Measurements from ENCODE around the gene RBKS. TPM values are rescaled to one million over a fixed set of nuclear protein-coding genes. Genes with fewer than 3 reads are reported as not detected.
A peak's percentile ranks its signal among the peaks of the same experiment; 100 is the strongest.

The RBKS gene
- total and polyA plus RNA-seq, 2 donors from 2014 or later, result 10.3 to 28.7 TPM

- no peaks in the 10 kb centered on the region for H3K9me3 ChIP-seq (ENCODE audit: control insufficient read depth in 2 of 3, insufficient read depth in 1 of 3, low read length in 3 of 3)
- no peaks in the 10 kb centered on the region for H3K36me3 ChIP-seq (ENCODE audit: control insufficient read depth in 2 of 3, insufficient read depth in 3 of 3, low read length in 3 of 3)
- no peak for FAIRE-seq
- H3K9ac ChIP-seq (ENCODE audit: low read length in 3 of 3), result no peak overlapping the region
- H3K27ac ChIP-seq (ENCODE audit: low read depth in 2 of 2, low read length in 2 of 2), result peak overlapping the region; percentile 45 to 90
- H3K27me3 ChIP-seq (ENCODE audit: control insufficient read depth, insufficient read depth, low read length), result no peaks in the 10 kb centered on the region
- DNase-seq, result no peak
- TF ChIP-seq CTCF (IDR thresholded peaks at IDR 0.05; ENCODE audit: borderline replicate concordance, extremely low read depth, insufficient read depth), result no peak
- no peak overlapping the region for H3K4me3 ChIP-seq (ENCODE audit: low read length in 3 of 3)
- intact Hi-C loops (cut with DNase I), result no loop called here
- peaks cover 3 to 16% (median 4%) of the 10 kb centered on the region in 3 donors for H3K4me1 ChIP-seq (ENCODE audit: control insufficient read depth in 2 of 3, insufficient read depth in 2 of 3, low read depth in 1 of 3, low read length in 3 of 3)
These were observed 32.7 kb upstream of the RBKS start for GRCh38 chr2:27922842-27923241.

DNA sequence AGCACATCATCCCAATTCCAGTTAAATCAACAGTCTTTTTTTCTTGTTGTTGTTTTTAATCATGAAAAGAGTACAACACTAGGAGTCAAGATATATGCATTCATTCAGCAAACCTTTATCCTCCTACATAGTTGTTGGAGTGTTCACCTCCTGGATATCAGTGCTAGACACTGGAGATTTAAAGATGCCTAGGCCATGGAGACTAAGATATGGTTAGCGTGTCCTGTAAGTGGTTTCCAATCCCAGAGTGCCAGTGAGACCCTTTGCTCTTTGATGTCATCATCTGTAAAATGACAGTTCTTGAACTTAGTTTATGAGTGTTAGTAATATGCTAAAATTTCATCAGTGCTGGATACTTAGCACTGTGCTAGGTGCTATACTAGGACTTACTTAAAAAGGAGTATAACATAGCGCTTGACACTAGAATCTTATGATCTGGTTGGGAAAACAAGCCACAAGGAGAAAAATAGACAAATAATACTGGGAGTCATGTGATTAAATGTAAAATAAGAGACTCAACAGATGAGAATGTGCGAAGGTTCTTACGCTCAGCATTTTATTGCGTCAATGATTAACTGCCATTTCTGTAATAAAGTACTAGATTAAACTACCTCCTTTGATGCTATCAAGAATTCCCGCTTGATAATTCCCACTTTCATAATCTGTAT is 31.8 kb upstream of the RBKS start:
- intact Hi-C loops (cut with DNase I), result no loop called here
- peak overlapping the region; percentile 90 for H3K27ac ChIP-seq (ENCODE audit: low read depth in 2 of 2, low read length in 2 of 2)
- H3K4me3 ChIP-seq (ENCODE audit: low read length in 3 of 3), result peak overlapping the region in 1 of 3 donors; percentile 18
- H3K4me1 ChIP-seq (ENCODE audit: control insufficient read depth in 2 of 3, insufficient read depth in 2 of 3, low read depth in 1 of 3, low read length in 3 of 3), result peaks cover 3 to 16% (median 4%) of the 10 kb centered on the region in 3 donors
- H3K9me3 ChIP-seq (ENCODE audit: control insufficient read depth in 2 of 3, insufficient read depth in 1 of 3, low read length in 3 of 3), result no peaks in the 10 kb centered on the region
- FAIRE-seq (peak; percentile 97), DNase-seq (peak in 1 of 5 donors; percentile 54)
- H3K27me3 ChIP-seq (ENCODE audit: control insufficient read depth, insufficient read depth, low read length), result no peaks in the 10 kb centered on the region
- H3K9ac ChIP-seq (ENCODE audit: low read length in 3 of 3), result peak overlapping the region in 1 of 3 donors; percentile 61
- no peak for TF ChIP-seq CTCF (IDR thresholded peaks at IDR 0.05; ENCODE audit: borderline replicate concordance, extremely low read depth, insufficient read depth)
- H3K36me3 ChIP-seq (ENCODE audit: control insufficient read depth in 2 of 3, insufficient read depth in 3 of 3, low read length in 3 of 3), result no peaks in the 10 kb centered on the region

GRCh38 chr2:27921424-27921823 is 31.2 kb upstream of the RBKS start:
- no peaks in the 10 kb centered on the region for H3K27me3 ChIP-seq (ENCODE audit: control insufficient read depth, insufficient read depth, low read length)
- H3K27ac ChIP-seq (ENCODE audit: low read depth in 2 of 2, low read length in 2 of 2), result peak overlapping the region; percentile 89 to 90
- no peak for TF ChIP-seq CTCF (IDR thresholded peaks at IDR 0.05; ENCODE audit: borderline replicate concordance, extremely low read depth, insufficient read depth)
- FAIRE-seq (no peak), DNase-seq (no peak)
- intact Hi-C loops (cut with DNase I), result no loop called here
- H3K4me3 ChIP-seq (ENCODE audit: low read length in 3 of 3), result no peak overlapping the region
- H3K4me1 ChIP-seq (ENCODE audit: control insufficient read depth in 2 of 3, insufficient read depth in 2 of 3, low read depth in 1 of 3, low read length in 3 of 3), result peaks cover 3 to 16% (median 7%) of the 10 kb centered on the region in 3 donors
- no peaks in the 10 kb centered on the region for H3K9me3 ChIP-seq (ENCODE audit: control insufficient read depth in 2 of 3, insufficient read depth in 1 of 3, low read length in 3 of 3)
- H3K9ac ChIP-seq (ENCODE audit: low read length in 3 of 3), result no peak overlapping the region
- H3K36me3 ChIP-seq (ENCODE audit: control insufficient read depth in 2 of 3, insufficient read depth in 3 of 3, low read length in 3 of 3), result no peaks in the 10 kb centered on the region

All from kidney (tissue), 14 donors.